HCT116 (cell line): Measurements from ENCODE around the gene FOXD4L1. TPM values are rescaled to one million over a fixed set of nuclear protein-coding genes. Genes with fewer than 3 reads are reported as not detected.
"Not testable (repeated sequence)": the region's sequence is repeated elsewhere in the genome, so short reads cannot be mapped to it uniquely, and the experiment has no call there.

Source experiments
- ATAC-seq: fragments of 200-7000 bp; cut with Tn5 transposase; 2 replicates; pipeline ENCODE4 v1.9.1; 2020; ENCODE audit warnings: mild to moderate bottlenecking, moderate library complexity
- BruUV-seq: library from RNA; stranded (reverse); fragments of 400-500 nt; replicated peaks from 2 replicates; lab custom pipeline; 2021; lab: Mats Ljungman, UMichigan
- CTCF ChIA-PET: fragments of 300-600 bp; sonication (Branson Sonifier 250); formaldehyde crosslinking; loops from one replicate; lab custom pipeline; 2021; ENCODE audit warnings: antibody characterized with exemption; lab: Charles Lee
- POLR2A ChIA-PET: fragments of 300-600, 350-600 bp; sonication (Branson Sonifier 250); formaldehyde crosslinking; loops from one replicate; lab custom pipeline; 2021; ENCODE audit warnings: antibody characterized with exemption; lab: Charles Lee
- RAD21 ChIA-PET, 2 experiments: fragments of 300-600 bp; sonication (Branson Sonifier 250); formaldehyde crosslinking; loops; one replicate each; lab custom pipeline; 2023; ENCODE audit warnings: low total read pairs in 2 of 2; ENCODE audit not compliant: uncharacterized antibody in 2 of 2, unreplicated experiment in 2 of 2, low non-redundant PET in 1 of 2; lab: Charles Lee
- DNase-seq: peaks from one replicate; pipeline ENCODE4 v3.0.0-alpha.2; 2010; ENCODE audit warnings: low read depth, low spot score
- H2AFZ ChIP-seq: fragments of 200-600 bp; shearing (Covaris generic), sonication (generic); 2 replicates; pipeline ENCODE4 v1.6.1; 2017; ENCODE audit warnings: low read depth, mixed run types, mixed read lengths, antibody characterized with exemption, low read length; ENCODE audit not compliant: poor library complexity, severe bottlenecking
- H3K27ac ChIP-seq: 2 replicates; pipeline ENCODE4 v1.5.1; 2012; ENCODE audit warnings: low read depth, low read length
- H3K27me3 ChIP-seq: fragments of 200-600 bp; sonication (generic); 2 replicates; pipeline ENCODE4 v1.6.1; 2016; ENCODE audit warnings: mixed run types, low read length, mixed read lengths; ENCODE audit not compliant: insufficient read depth
- H3K36me3 ChIP-seq, 2 experiments: fragments of 200-500 bp in 1 of 2; fragments of 200-600 bp in 1 of 2; sonication (Bioruptor generic) in 1 of 2; sonication (generic) in 1 of 2; 2 replicates each; pipeline versions ENCODE4 v1.5.1 to v1.6.1; 2014 to 2016; ENCODE audit warnings: low read length in 2 of 2, inconsistent platforms in 1 of 2, mixed read lengths in 1 of 2, mixed run types in 1 of 2; ENCODE audit not compliant: insufficient read depth in 2 of 2, control insufficient read depth in 1 of 2
- H3K4me1 ChIP-seq, 2 experiments: fragments of 200-600 bp in 1 of 2; sonication (generic) in 1 of 2; 2 replicates each; pipeline versions ENCODE4 v1.5.1 to v1.6.1; 2012 to 2017; ENCODE audit warnings: low read length in 2 of 2, inconsistent platforms in 1 of 2, mild to moderate bottlenecking in 1 of 2, mixed read lengths in 1 of 2, mixed run types in 1 of 2, moderate library complexity in 1 of 2; ENCODE audit not compliant: insufficient read depth in 2 of 2, control insufficient read depth in 1 of 2
- H3K4me2 ChIP-seq: fragments of 200-600 bp; sonication (generic); 2 replicates; pipeline ENCODE4 v1.6.1; 2017; ENCODE audit warnings: mixed run types, low read length, mixed read lengths
- H3K4me3 ChIP-seq, 2 experiments: fragments of 200-600 bp in 1 of 2; sonication (generic) in 1 of 2; replicated peaks in 1 of 2; 2 replicates each; pipeline ENCODE4 v1.5.1; 2011 to 2016; ENCODE audit warnings: low read length in 2 of 2, control low read depth in 1 of 2, low read depth in 1 of 2, mild to moderate bottlenecking in 1 of 2, mixed read lengths in 1 of 2, mixed run types in 1 of 2
- H3K79me2 ChIP-seq: fragments of 200-600 bp; sonication (generic); 2 replicates; pipeline ENCODE4 v1.6.1; 2017; ENCODE audit warnings: mild to moderate bottlenecking, mixed run types, low read length, moderate library complexity, mixed read lengths; ENCODE audit not compliant: insufficient read depth
- H3K9ac ChIP-seq: fragments of 200-600 bp; sonication (generic); 2 replicates; pipeline ENCODE4 v1.6.1; 2016; ENCODE audit warnings: low read length, mixed read lengths
- H3K9me2 ChIP-seq: fragments of 200-600 bp; sonication (generic), shearing (Covaris generic); 2 replicates; pipeline ENCODE4 v1.6.1; 2017; ENCODE audit warnings: mixed run types, mild to moderate bottlenecking, moderate library complexity; ENCODE audit not compliant: insufficient read depth
- H3K9me3 ChIP-seq, 2 experiments: fragments of 200-500 bp in 1 of 2; fragments of 200-600 bp in 1 of 2; sonication (Bioruptor generic) in 1 of 2; sonication (generic) in 1 of 2; 2 replicates each; pipeline ENCODE4 v1.6.1; 2014 to 2017; ENCODE audit warnings: low read length in 2 of 2, mixed read lengths in 2 of 2, inconsistent platforms in 1 of 2, low read depth in 1 of 2, mild to moderate bottlenecking in 1 of 2, mixed run types in 1 of 2, moderate library complexity in 1 of 2; ENCODE audit not compliant: control insufficient read depth in 1 of 2, insufficient read depth in 1 of 2
- H4K20me1 ChIP-seq: fragments of 200-600 bp; sonication (generic), shearing (Covaris generic); 2 replicates; pipeline ENCODE4 v1.6.1; 2017; ENCODE audit warnings: mixed run types, mild to moderate bottlenecking, moderate library complexity; ENCODE audit not compliant: insufficient read depth
- intact Hi-C: fragments of 100-400 bp; cut with micrococcal nuclease; formaldehyde crosslinking; loops from 2 replicates; pipeline ENCODE4 v1.10.0; 2022
- total RNA-seq: library from RNA; stranded (reverse); gene quantifications from one replicate; pipeline ENCODE4 v1.2.1, GENCODE V29; 2021; ENCODE audit not compliant: unreplicated experiment
- TF ChIP-seq, protein P1 (sequence below), 3 experiments: fragments of 200-600 bp in 1 of 3; sonication (generic) in 1 of 3; IDR thresholded peaks in 2 of 3; conservative IDR thresholded peaks in 1 of 3; 2 replicates each; pipeline ENCODE4 v1.5.1; 2012 to 2017; ENCODE audit warnings: low read depth in 2 of 3, low read length in 2 of 3, antibody characterized with exemption in 1 of 3, borderline replicate concordance in 1 of 3, control low read depth in 1 of 3, mild to moderate bottlenecking in 1 of 3, mixed read lengths in 1 of 3, mixed run types in 1 of 3, moderate library complexity in 1 of 3; ENCODE audit not compliant: insufficient read depth in 1 of 3

FOXD4L1 gene
- total RNA-seq, 1 experiment from 2014 or later, result 0.64 TPM

GRCh38 chr2:113527350-113528045, 29.0 kb downstream of the FOXD4L1 start:
- H2AFZ ChIP-seq, H4K20me1 ChIP-seq, H3K9me2 ChIP-seq, H3K36me3 ChIP-seq, H3K4me3 ChIP-seq, BruUV-seq, H3K9ac ChIP-seq, POLR2A ChIA-PET, RAD21 ChIA-PET, H3K9me3 ChIP-seq, DNase-seq, H3K27ac ChIP-seq, H3K4me1 ChIP-seq, H3K4me2 ChIP-seq, CTCF ChIA-PET, intact Hi-C loops, H3K27me3 ChIP-seq: not testable (repeated sequence)
- ATAC-seq, result peak; percentile 95
- TF ChIP-seq, protein P1, sequence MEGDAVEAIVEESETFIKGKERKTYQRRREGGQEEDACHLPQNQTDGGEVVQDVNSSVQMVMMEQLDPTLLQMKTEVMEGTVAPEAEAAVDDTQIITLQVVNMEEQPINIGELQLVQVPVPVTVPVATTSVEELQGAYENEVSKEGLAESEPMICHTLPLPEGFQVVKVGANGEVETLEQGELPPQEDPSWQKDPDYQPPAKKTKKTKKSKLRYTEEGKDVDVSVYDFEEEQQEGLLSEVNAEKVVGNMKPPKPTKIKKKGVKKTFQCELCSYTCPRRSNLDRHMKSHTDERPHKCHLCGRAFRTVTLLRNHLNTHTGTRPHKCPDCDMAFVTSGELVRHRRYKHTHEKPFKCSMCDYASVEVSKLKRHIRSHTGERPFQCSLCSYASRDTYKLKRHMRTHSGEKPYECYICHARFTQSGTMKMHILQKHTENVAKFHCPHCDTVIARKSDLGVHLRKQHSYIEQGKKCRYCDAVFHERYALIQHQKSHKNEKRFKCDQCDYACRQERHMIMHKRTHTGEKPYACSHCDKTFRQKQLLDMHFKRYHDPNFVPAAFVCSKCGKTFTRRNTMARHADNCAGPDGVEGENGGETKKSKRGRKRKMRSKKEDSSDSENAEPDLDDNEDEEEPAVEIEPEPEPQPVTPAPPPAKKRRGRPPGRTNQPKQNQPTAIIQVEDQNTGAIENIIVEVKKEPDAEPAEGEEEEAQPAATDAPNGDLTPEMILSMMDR (IDR thresholded peaks at IDR 0.05 in 2 of 3, conservative IDR thresholded peaks at IDR 0.05 in 1 of 3; ENCODE audit: borderline replicate concordance in 1 of 3, insufficient read depth in 1 of 3, low read depth in 2 of 3, low read length in 2 of 3), result 0 out of 6 replicates have a peak, but pooled peaks of 1 of the 3 experiments have one; percentile 3
- TF ChIP-seq, all 23 proteins: peak for 1; not testable (repeated sequence) for 22
- H3K79me2 ChIP-seq, result not testable (repeated sequence)

GRCh38 chr2:113528126-113528525, 29.7 kb downstream of the FOXD4L1 start:
- H2AFZ ChIP-seq, H3K27ac ChIP-seq, H3K4me1 ChIP-seq, CTCF ChIA-PET, DNase-seq, H3K9me3 ChIP-seq, H3K79me2 ChIP-seq, BruUV-seq, H4K20me1 ChIP-seq, H3K36me3 ChIP-seq, POLR2A ChIA-PET, H3K9me2 ChIP-seq, H3K4me2 ChIP-seq, H3K27me3 ChIP-seq, H3K4me3 ChIP-seq, H3K9ac ChIP-seq, RAD21 ChIA-PET, intact Hi-C loops: not testable (repeated sequence)
- ATAC-seq, result 0 out of 2 replicates have a peak, but pooled peaks have one; percentile 40

- H3K79me2 ChIP-seq, POLR2A ChIA-PET, H3K27ac ChIP-seq, ATAC-seq, DNase-seq, H3K9me2 ChIP-seq, H4K20me1 ChIP-seq, RAD21 ChIA-PET, H3K36me3 ChIP-seq, H3K4me2 ChIP-seq, H3K9ac ChIP-seq, H3K4me1 ChIP-seq, CTCF ChIA-PET, intact Hi-C loops, H3K27me3 ChIP-seq, BruUV-seq, H2AFZ ChIP-seq, H3K9me3 ChIP-seq, H3K4me3 ChIP-seq: not testable (repeated sequence)
Measured at GRCh38 chr2:113528904-113529303, 30.4 kb downstream of the FOXD4L1 start.

DNA sequence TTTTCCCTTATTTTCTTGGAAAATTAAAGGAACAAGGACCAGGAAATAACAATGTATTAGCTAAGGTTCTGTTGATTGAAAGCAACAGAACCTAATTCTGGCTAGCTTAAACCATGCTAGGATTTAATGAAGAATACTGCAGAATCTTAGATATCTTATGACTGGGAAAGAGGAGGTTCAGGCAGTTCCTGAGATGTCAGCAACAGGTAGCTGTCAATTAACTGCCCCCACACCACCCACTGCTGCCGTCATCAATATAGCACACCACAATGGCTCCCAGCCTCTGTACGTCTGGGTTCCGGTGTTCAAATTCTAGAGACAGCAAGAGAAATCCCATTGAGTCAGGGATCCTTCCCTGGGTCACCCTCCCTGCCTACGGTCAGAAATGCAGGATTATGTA, 34.5 kb downstream of the FOXD4L1 start:
- POLR2A ChIA-PET, H4K20me1 ChIP-seq, DNase-seq, RAD21 ChIA-PET, H3K4me2 ChIP-seq, intact Hi-C loops, H3K9me3 ChIP-seq, ATAC-seq, H3K27me3 ChIP-seq, H3K9me2 ChIP-seq, H3K36me3 ChIP-seq, H3K4me3 ChIP-seq, H3K27ac ChIP-seq, CTCF ChIA-PET, BruUV-seq, H3K4me1 ChIP-seq, H3K9ac ChIP-seq, H3K79me2 ChIP-seq, H2AFZ ChIP-seq: not testable (repeated sequence)
